ENCODE measurements around the gene NELL1. TPM values are rescaled to one million over a fixed set of nuclear protein-coding genes. Genes with fewer than 3 reads are reported as not detected.

NELL1 gene
- total RNA-seq, 3 donors from 2014 or later (not counting 1 experiment from before 2014, with no cell fraction given) = not detected

DNA sequence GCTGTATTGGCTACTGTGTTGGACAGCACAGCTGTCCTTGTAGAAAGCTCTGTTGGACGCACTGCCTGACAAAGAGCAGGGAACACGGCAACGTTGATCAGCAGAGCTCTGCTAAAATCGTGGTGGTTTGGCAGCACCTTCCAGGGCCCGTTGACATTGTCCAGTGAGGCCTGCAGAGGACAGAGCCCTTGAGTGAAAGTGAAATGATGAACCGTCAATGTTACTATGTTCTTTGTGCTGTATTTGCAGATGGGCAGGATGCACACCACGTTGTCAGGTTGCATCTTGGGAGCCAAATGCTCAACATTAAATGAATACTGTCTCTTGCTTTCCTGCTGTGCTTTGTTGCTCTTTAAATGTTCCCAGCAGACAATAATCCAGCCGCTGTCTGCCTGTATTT lies 69.7 kb downstream of the NELL1 start:
- whole genome bisulfite sequencing (ENCODE audit: insufficient coverage) = 72% methylated on average over 8 of the region's 8 CpGs
- Histone ChIP-seq H3K4me3 (ENCODE audit: low read length) (no peak overlapping the region), H3K9me3 (ENCODE audit: control insufficient read depth, insufficient read depth, low read length) (no peaks in the 10 kb centered on the region), H3K27me3 (ENCODE audit: control insufficient read depth, insufficient read depth, low read length) (no peaks in the 10 kb centered on the region), H3K4me1 (ENCODE audit: control insufficient read depth, insufficient read depth, low read length) (no peaks in the 10 kb centered on the region), H3K36me3 (ENCODE audit: control insufficient read depth, insufficient read depth, low read length) (no peaks in the 10 kb centered on the region), H3K27ac (ENCODE audit: low read length) (no peak overlapping the region)
- intact Hi-C loops (cut with micrococcal nuclease) = no loop called here
- Mint-ChIP-seq H3K4me1 (no peaks in the 10 kb centered on the region), H3K36me3 (no peaks in the 10 kb centered on the region), H3K27me3 (ENCODE audit: low read depth in 2 of 2) (no peaks in the 10 kb centered on the region), H3K9me3 (peaks cover 6 to 7% of the 10 kb centered on the region in 2 donors), H3K27ac (no peak overlapping the region), H3K4me3 (no peak overlapping the region)
- TF ChIP-seq, protein P1, sequence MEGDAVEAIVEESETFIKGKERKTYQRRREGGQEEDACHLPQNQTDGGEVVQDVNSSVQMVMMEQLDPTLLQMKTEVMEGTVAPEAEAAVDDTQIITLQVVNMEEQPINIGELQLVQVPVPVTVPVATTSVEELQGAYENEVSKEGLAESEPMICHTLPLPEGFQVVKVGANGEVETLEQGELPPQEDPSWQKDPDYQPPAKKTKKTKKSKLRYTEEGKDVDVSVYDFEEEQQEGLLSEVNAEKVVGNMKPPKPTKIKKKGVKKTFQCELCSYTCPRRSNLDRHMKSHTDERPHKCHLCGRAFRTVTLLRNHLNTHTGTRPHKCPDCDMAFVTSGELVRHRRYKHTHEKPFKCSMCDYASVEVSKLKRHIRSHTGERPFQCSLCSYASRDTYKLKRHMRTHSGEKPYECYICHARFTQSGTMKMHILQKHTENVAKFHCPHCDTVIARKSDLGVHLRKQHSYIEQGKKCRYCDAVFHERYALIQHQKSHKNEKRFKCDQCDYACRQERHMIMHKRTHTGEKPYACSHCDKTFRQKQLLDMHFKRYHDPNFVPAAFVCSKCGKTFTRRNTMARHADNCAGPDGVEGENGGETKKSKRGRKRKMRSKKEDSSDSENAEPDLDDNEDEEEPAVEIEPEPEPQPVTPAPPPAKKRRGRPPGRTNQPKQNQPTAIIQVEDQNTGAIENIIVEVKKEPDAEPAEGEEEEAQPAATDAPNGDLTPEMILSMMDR (IDR thresholded peaks at IDR 0.05) = no peak
- DNase-seq (no peak), ATAC-seq (no peak)

DNA sequence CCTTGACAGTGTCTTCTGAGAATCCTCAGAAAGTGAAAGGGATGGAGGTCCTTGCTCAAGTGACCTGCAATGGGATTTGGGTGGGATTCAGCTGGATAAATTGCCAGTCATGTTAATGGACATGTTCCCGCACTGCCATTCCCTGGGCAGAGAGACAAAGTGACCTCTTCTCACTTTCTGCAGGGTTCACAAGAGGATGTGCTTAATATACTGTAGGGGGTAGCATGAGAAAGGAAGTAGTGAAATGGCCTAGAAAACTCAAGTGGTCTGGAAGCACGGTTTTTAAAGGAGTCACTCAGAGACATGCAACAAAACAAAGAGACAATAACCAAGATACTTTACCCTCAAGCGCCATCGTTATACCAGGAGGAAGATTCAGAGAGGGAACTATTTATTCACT lies 70.2 kb downstream of the NELL1 start:
- no peak for DNase-seq
- Histone ChIP-seq H3K4me1 (ENCODE audit: control insufficient read depth, insufficient read depth, low read length) (no peaks in the 10 kb centered on the region), H3K9me3 (ENCODE audit: control insufficient read depth, insufficient read depth, low read length) (no peaks in the 10 kb centered on the region), H3K27ac (ENCODE audit: low read length) (no peak overlapping the region), H3K27me3 (ENCODE audit: control insufficient read depth, insufficient read depth, low read length) (no peaks in the 10 kb centered on the region), H3K4me3 (ENCODE audit: low read length) (no peak overlapping the region), H3K36me3 (ENCODE audit: control insufficient read depth, insufficient read depth, low read length) (no peaks in the 10 kb centered on the region)
- no peaks in the 10 kb centered on the region for H3K27me3 Mint-ChIP-seq (ENCODE audit: low read depth in 2 of 2)
- TF ChIP-seq, protein P1 (IDR thresholded peaks at IDR 0.05) = no peak
- no peak overlapping the region for H3K27ac Mint-ChIP-seq
- ATAC-seq = no peak
- 76% methylated on average over 4 of the region's 4 CpGs for WGBS (ENCODE audit: insufficient coverage)
- no peaks in the 10 kb centered on the region for H3K36me3 Mint-ChIP-seq
- H3K4me1 Mint-ChIP-seq = no peaks in the 10 kb centered on the region
- intact Hi-C loops (cut with micrococcal nuclease) = no loop called here
- peaks cover 6 to 7% of the 10 kb centered on the region in 2 donors for H3K9me3 Mint-ChIP-seq
- H3K4me3 Mint-ChIP-seq = no peak overlapping the region

DNA sequence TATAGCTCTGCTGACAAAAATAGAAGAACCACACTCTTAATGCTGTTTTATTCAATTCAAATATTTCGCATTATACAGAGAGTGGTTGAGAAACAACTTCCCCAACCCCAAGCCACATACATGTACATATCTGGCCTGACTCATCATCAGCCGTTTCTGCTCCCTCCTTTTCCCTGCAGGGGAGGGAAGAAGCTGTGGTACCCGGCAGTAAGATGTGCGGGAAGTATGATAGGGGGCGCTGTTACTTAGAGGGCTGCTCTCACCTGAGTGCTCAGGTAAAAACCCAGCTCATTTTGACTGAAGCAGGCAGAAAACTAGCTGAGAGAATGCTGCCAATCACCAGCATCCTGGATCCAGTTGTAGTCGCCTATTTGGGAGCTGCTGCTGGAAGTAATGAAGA lies 85.5 kb downstream of the NELL1 start:
- Histone ChIP-seq H3K9me3 (ENCODE audit: control insufficient read depth, insufficient read depth, low read length) (peaks cover 3% of the 10 kb centered on the region), H3K27me3 (ENCODE audit: control insufficient read depth, insufficient read depth, low read length) (no peaks in the 10 kb centered on the region), H3K36me3 (ENCODE audit: control insufficient read depth, insufficient read depth, low read length) (no peaks in the 10 kb centered on the region), H3K4me3 (ENCODE audit: low read length) (no peak overlapping the region), H3K27ac (ENCODE audit: low read length) (no peak overlapping the region), H3K4me1 (ENCODE audit: control insufficient read depth, insufficient read depth, low read length) (no peaks in the 10 kb centered on the region)
- TF ChIP-seq, protein P1 (IDR thresholded peaks at IDR 0.05) = no peak
- Mint-ChIP-seq H3K4me1 (no peaks in the 10 kb centered on the region), H3K27me3 (ENCODE audit: low read depth in 2 of 2) (no peaks in the 10 kb centered on the region), H3K36me3 (no peaks in the 10 kb centered on the region), H3K9me3 (peaks cover 4% of the 10 kb centered on the region in 2 donors), H3K4me3 (no peak overlapping the region), H3K27ac (no peak overlapping the region)
- intact Hi-C loops (cut with micrococcal nuclease) = no loop called here
- ATAC-seq (no peak), DNase-seq (no peak)
- 22% methylated on average over 6 of the region's 6 CpGs for WGBS (ENCODE audit: insufficient coverage)

DNA sequence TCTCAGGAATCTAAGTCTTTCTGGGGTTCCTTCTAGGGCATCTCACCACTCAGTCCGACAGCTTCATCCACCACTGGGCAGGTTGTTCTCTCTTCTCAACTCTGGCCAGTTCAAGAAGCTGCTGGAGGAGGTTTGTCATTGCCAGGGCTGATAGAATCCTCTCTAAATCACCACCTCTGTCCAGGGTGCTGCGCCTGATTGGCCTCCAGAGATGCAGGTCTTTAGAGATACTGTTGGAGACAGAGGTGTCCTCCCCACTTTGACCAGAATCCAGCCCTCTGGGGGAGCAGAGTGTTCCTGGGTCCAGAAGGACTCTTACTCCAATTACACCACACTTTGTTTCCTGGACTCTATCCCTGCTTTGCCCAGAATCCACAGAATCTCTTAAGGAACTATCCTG lies 90.2 kb downstream of the NELL1 start:
- Mint-ChIP-seq H3K27ac (no peak overlapping the region), H3K9me3 (peaks cover 4 to 11% of the 10 kb centered on the region in 2 donors), H3K4me3 (no peak overlapping the region), H3K27me3 (ENCODE audit: low read depth in 2 of 2) (no peaks in the 10 kb centered on the region), H3K36me3 (no peaks in the 10 kb centered on the region), H3K4me1 (no peaks in the 10 kb centered on the region)
- TF ChIP-seq, protein P1 (IDR thresholded peaks at IDR 0.05) = no peak
- intact Hi-C loops (cut with micrococcal nuclease) = no loop called here
- no peak for DNase-seq
- Histone ChIP-seq H3K9me3 (ENCODE audit: control insufficient read depth, insufficient read depth, low read length) (peaks cover 3% of the 10 kb centered on the region), H3K4me1 (ENCODE audit: control insufficient read depth, insufficient read depth, low read length) (no peaks in the 10 kb centered on the region), H3K4me3 (ENCODE audit: low read length) (no peak overlapping the region), H3K27ac (ENCODE audit: low read length) (no peak overlapping the region), H3K27me3 (ENCODE audit: control insufficient read depth, insufficient read depth, low read length) (no peaks in the 10 kb centered on the region), H3K36me3 (ENCODE audit: control insufficient read depth, insufficient read depth, low read length) (no peaks in the 10 kb centered on the region)
- ATAC-seq = no peak
- WGBS (ENCODE audit: insufficient coverage) = 87% methylated on average over 2 of the region's 2 CpGs

All from natural killer cell (primary cell).